Measurements from ENCODE around the gene RNASET2.

- TF ChIP-seq CTCF (conservative IDR thresholded peaks at IDR 0.05 in 1 of 2, IDR thresholded peaks at IDR 0.05 in 1 of 2; ENCODE audit: low read depth in 1 of 2, low read length in 2 of 2), result no peak
- no peak for TF ChIP-seq EZH2 (IDR thresholded peaks at IDR 0.05; ENCODE audit: low read length, missing control alignments)
Measured at GRCh38 chr6:166944666-166945256, 11.6 kb downstream of the RNASET2 start.
